ENCODE data around the gene BRD7.

GRCh38 chr16:50276326-50276640, 92.5 kb downstream of the BRD7 start:
- TF ChIP-seq CTCF (IDR thresholded peaks at IDR 0.05): no peak
- no peak for TF ChIP-seq POLR2A (IDR thresholded peaks at IDR 0.05)
- TF ChIP-seq EP300 (IDR thresholded peaks at IDR 0.05): no peak
